Neuronal stem cell (in vitro differentiated cells): ENCODE results near the gene DIP2B.

ENCODE experiments used
- DNase-seq: peaks from one replicate; pipeline ENCODE4 v3.0.0-alpha.2; 2013; ENCODE audit warnings: low spot score
- H2AFZ ChIP-seq: one replicate; pipeline ENCODE4 v1.6.1; 2013; ENCODE audit warnings: mild to moderate bottlenecking, low read length, inconsistent platforms
- H2AK5ac ChIP-seq: 2 replicates; pipeline ENCODE4 v1.6.1; 2013; ENCODE audit warnings: low read depth, mild to moderate bottlenecking, inconsistent platforms, low read length, moderate library complexity, mixed read lengths
- H2BK120ac ChIP-seq: 2 replicates; pipeline ENCODE4 v1.6.1; 2013; ENCODE audit warnings: low read depth, mild to moderate bottlenecking, inconsistent platforms, low read length, moderate library complexity, mixed read lengths
- H2BK12ac ChIP-seq: one replicate; pipeline ENCODE4 v1.6.1; 2013; ENCODE audit warnings: low read length, inconsistent platforms
- H2BK15ac ChIP-seq: 2 replicates; pipeline ENCODE4 v1.6.1; 2013; ENCODE audit warnings: mild to moderate bottlenecking, low read length, inconsistent platforms, mixed read lengths
- H2BK5ac ChIP-seq: one replicate; pipeline ENCODE4 v1.6.1; 2013; ENCODE audit warnings: inconsistent platforms, mild to moderate bottlenecking, low read length, moderate library complexity
- H3K14ac ChIP-seq: one replicate; pipeline ENCODE4 v1.6.1; 2013; ENCODE audit warnings: low read length, inconsistent platforms
- H3K18ac ChIP-seq: 2 replicates; pipeline ENCODE4 v1.6.1; 2013; ENCODE audit warnings: low read length, inconsistent platforms
- H3K23ac ChIP-seq: 2 replicates; pipeline ENCODE4 v1.6.1; 2013; ENCODE audit warnings: low read depth, mild to moderate bottlenecking, mixed read lengths, low read length, inconsistent platforms; ENCODE audit not compliant: poor library complexity
- H3K27ac ChIP-seq: replicated peaks from 3 replicates; pipeline ENCODE4 v1.5.1; 2013; ENCODE audit warnings: low read length, inconsistent platforms
- H3K27me3 ChIP-seq, 3 experiments: 2 replicates each; pipeline ENCODE4 v1.6.1; 2013; ENCODE audit warnings: low read length in 3 of 3, mild to moderate bottlenecking in 2 of 3, inconsistent platforms in 1 of 3, low read depth in 1 of 3, mixed read lengths in 1 of 3, moderate library complexity in 1 of 3; ENCODE audit not compliant: control insufficient read depth in 3 of 3, insufficient read depth in 3 of 3
- H3K36me3 ChIP-seq, 2 donors: replicated peaks in 1 of 2; 2 replicates each; pipeline ENCODE4 v1.6.1; 2013; ENCODE audit warnings: low read length in 2 of 2; ENCODE audit not compliant: control insufficient read depth in 2 of 2, insufficient read depth in 2 of 2
- H3K4ac ChIP-seq: 2 replicates; pipeline ENCODE4 v1.6.1; 2013; ENCODE audit warnings: inconsistent platforms, mild to moderate bottlenecking, low read length, moderate library complexity
- H3K4me1 ChIP-seq, 2 donors: 1 replicate in 1 of 2; 2 replicates in 1 of 2; pipeline ENCODE4 v1.6.1; 2013; ENCODE audit warnings: low read length in 2 of 2, low read depth in 1 of 2; ENCODE audit not compliant: control insufficient read depth in 2 of 2, insufficient read depth in 1 of 2
- H3K4me2 ChIP-seq: one replicate; pipeline ENCODE4 v1.6.1; 2013; ENCODE audit warnings: mild to moderate bottlenecking, low read length, inconsistent platforms; ENCODE audit not compliant: insufficient read depth, poor library complexity, severe bottlenecking
- H3K4me3 ChIP-seq, 2 donors: 2 replicates each; pipeline ENCODE4 v1.5.1; 2013; ENCODE audit warnings: low read length in 2 of 2, mild to moderate bottlenecking in 2 of 2, inconsistent platforms in 1 of 2, moderate library complexity in 1 of 2
- H3K79me1 ChIP-seq: one replicate; pipeline ENCODE4 v1.6.1; 2013; ENCODE audit warnings: low read depth, mild to moderate bottlenecking, inconsistent platforms, low read length, moderate library complexity
- H3K9ac ChIP-seq: one replicate; pipeline ENCODE4 v1.6.1; 2013; ENCODE audit warnings: mild to moderate bottlenecking, low read depth, low read length, inconsistent platforms; ENCODE audit not compliant: poor library complexity
- H3K9me3 ChIP-seq, 2 donors: replicated peaks in 1 of 2; 2 replicates each; pipeline versions ENCODE3 to v1.6.1; 2013; ENCODE audit warnings: low read length in 2 of 2, mild to moderate bottlenecking in 2 of 2, inconsistent platforms in 1 of 2, low read depth in 1 of 2, mixed read lengths in 1 of 2, moderate library complexity in 1 of 2; ENCODE audit not compliant: control insufficient read depth in 2 of 2, insufficient read depth in 1 of 2
- H4K8ac ChIP-seq: one replicate; pipeline ENCODE4 v1.6.1; 2013; ENCODE audit warnings: low read depth, mild to moderate bottlenecking, inconsistent platforms, low read length, moderate library complexity
- H4K91ac ChIP-seq: one replicate; pipeline ENCODE4 v1.6.1; 2013; ENCODE audit warnings: low read length, low read depth, mild to moderate bottlenecking, inconsistent platforms; ENCODE audit not compliant: poor library complexity
- WGBS, 2 donors: extraction: QIAGEN DNeasy Blood & Tissue Kit; methylation state at CpG; one replicate each; pipeline ENCODE4 v1.1.7; 2013; ENCODE audit warnings: missing lambda C conversion rate in 2 of 2, mixed read lengths in 1 of 2; ENCODE audit not compliant: insufficient read length in 2 of 2, insufficient replicate concordance in 1 of 2; ENCODE audit errors: extremely low coverage in 2 of 2; 5-methylcytosine and 5-hydroxymethylcytosine counted together

Gene DIP2B

DNA sequence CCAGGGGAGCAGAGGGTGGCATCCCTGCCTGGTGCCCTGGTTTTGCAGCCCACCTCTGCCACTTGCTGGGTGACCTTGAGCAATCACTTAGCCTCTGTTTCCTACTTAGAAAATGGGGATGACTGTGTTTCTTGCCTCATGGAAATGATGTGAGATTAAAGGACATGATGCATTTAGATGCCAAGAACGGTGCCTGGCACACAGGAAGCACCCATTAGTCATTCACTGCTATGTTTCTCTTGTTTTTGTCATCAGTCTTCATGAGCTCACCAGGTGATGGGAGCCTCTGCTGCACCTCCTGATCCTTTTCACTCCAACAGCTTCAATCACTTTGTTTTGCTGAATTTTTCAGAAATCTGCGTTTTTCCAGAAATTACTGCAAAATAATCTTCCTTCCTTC lies 235.5 kb downstream of the DIP2B start:
- WGBS, 2 donors: no CpG with 5 or more reads among the region's 2 CpGs
- H3K4me1 ChIP-seq: no peaks in the 10 kb centered on the region
- no peak overlapping the region for H3K4me2 ChIP-seq
- no peak overlapping the region for H2AFZ ChIP-seq
- no peak overlapping the region for H2BK5ac ChIP-seq
- H2BK15ac ChIP-seq: no peak overlapping the region
- no peak overlapping the region for H2AK5ac ChIP-seq
- no peaks in the 10 kb centered on the region for H3K79me1 ChIP-seq
- H3K27me3 ChIP-seq: no peaks in the 10 kb centered on the region
- no peak overlapping the region for H3K18ac ChIP-seq
- DNase-seq: no peak
- H3K9me3 ChIP-seq: no peaks in the 10 kb centered on the region
- H2BK120ac ChIP-seq: no peak overlapping the region
- no peak overlapping the region for H3K27ac ChIP-seq
- H3K36me3 ChIP-seq: peaks cover 37 to 94% of the 10 kb centered on the region in 2 donors
- H4K91ac ChIP-seq: no peak overlapping the region
- no peak overlapping the region for H3K9ac ChIP-seq
- no peak overlapping the region for H3K14ac ChIP-seq
- no peak overlapping the region for H3K4ac ChIP-seq
- H4K8ac ChIP-seq: no peak overlapping the region
- no peak overlapping the region for H3K23ac ChIP-seq
- H3K4me3 ChIP-seq: no peak overlapping the region
- no peak overlapping the region for H2BK12ac ChIP-seq

DNA sequence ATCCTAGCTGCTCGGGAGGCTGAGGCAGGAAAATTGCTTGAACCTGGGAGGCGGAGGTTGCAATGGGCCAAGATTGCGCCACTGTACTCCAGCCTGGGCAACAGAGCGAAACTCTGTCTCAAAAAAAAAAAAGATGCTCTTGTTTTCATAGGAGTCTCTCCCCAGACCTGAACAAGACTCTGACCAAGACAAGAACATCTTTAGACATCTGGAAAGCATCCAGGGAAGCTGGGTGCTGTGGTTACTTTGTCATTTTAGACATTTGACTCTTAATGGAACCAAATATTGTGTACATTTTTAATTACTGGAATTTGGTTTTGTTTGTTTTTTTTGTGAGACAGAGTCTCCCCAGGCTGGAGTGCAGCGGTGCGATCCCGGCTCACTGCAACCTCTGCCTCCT lies 238.0 kb downstream of the DIP2B start:
- H3K27ac ChIP-seq: no peak overlapping the region
- no peaks in the 10 kb centered on the region for H3K9me3 ChIP-seq
- no peak overlapping the region for H3K4me2 ChIP-seq
- no peak overlapping the region for H2BK120ac ChIP-seq
- H3K36me3 ChIP-seq: peaks cover 37 to 94% of the 10 kb centered on the region in 2 donors
- H3K27me3 ChIP-seq: no peaks in the 10 kb centered on the region
- no peak overlapping the region for H3K23ac ChIP-seq
- H2BK15ac ChIP-seq: no peak overlapping the region
- no peak overlapping the region for H3K18ac ChIP-seq
- H3K79me1 ChIP-seq: no peaks in the 10 kb centered on the region
- DNase-seq: no peak
- H3K4me1 ChIP-seq: no peaks in the 10 kb centered on the region
- no peak overlapping the region for H2BK12ac ChIP-seq
- no peak overlapping the region for H4K8ac ChIP-seq
- no peak overlapping the region for H2BK5ac ChIP-seq
- H2AK5ac ChIP-seq: no peak overlapping the region
- no peak overlapping the region for H4K91ac ChIP-seq
- H3K9ac ChIP-seq: no peak overlapping the region
- no peak overlapping the region for H3K14ac ChIP-seq
- H2AFZ ChIP-seq: no peak overlapping the region
- no peak overlapping the region for H3K4me3 ChIP-seq
- no peak overlapping the region for H3K4ac ChIP-seq
- no CpG with 5 or more reads among the region's 7 CpGs for WGBS, 2 donors

DNA sequence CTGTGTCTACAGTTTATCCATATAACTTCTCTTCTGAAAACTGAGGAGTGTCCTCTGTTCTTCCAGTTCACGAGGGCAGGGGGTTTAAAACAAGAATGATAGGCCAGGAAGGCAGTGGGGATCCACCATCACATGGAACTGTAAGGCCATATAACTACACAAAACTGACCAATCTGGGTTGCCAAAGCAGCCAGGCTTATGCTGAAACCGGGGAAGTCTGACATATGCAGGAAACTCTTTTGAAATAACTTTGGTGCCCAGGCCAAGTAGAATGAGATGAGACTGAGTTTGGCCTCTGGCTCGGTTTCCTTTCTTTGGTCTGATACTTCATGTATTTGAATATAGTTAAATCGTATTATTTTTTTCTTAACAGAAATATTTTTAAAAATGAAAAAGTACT lies 241.1 kb downstream of the DIP2B start:
- no peak overlapping the region for H3K23ac ChIP-seq
- no CpG with 5 or more reads among the region's 4 CpGs for WGBS, 2 donors
- H3K36me3 ChIP-seq: peaks cover 21 to 88% of the 10 kb centered on the region in 2 donors
- no peak overlapping the region for H3K14ac ChIP-seq
- H3K4me3 ChIP-seq: no peak overlapping the region
- no peak for DNase-seq
- H3K79me1 ChIP-seq: no peaks in the 10 kb centered on the region
- H2BK12ac ChIP-seq: no peak overlapping the region
- H3K4me2 ChIP-seq: no peak overlapping the region
- no peak overlapping the region for H3K18ac ChIP-seq
- H2AFZ ChIP-seq: no peak overlapping the region
- no peaks in the 10 kb centered on the region for H3K4me1 ChIP-seq
- no peak overlapping the region for H2AK5ac ChIP-seq
- no peak overlapping the region for H3K4ac ChIP-seq
- peaks cover 0 to 5% of the 10 kb centered on the region in 2 donors for H3K9me3 ChIP-seq
- H3K9ac ChIP-seq: no peak overlapping the region
- H3K27me3 ChIP-seq: no peaks in the 10 kb centered on the region
- H4K8ac ChIP-seq: no peak overlapping the region
- H3K27ac ChIP-seq: no peak overlapping the region
- no peak overlapping the region for H2BK15ac ChIP-seq
- H2BK120ac ChIP-seq: no peak overlapping the region
- no peak overlapping the region for H2BK5ac ChIP-seq
- H4K91ac ChIP-seq: no peak overlapping the region

DNA sequence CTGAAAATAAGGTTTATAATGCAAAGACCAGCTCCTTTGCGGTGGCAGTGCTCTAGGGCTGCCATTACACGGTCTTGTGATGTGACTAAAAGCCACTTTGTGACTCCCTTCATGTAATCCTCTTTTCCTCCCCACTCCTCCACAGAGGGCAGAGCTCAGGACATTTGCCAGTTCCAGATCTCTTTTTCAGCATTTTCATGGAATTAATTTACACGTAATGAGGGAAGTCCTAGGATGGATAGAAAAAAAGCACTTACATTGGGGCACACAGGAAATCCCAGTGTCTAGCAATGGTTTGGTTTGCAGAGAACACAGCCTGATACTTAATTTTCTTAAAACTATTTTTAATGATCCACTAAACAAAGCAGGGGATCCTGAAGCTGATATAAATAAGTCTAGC lies 241.6 kb downstream of the DIP2B start:
- Histone ChIP-seq H2BK12ac (no peak overlapping the region), H3K4me3 (no peak overlapping the region), H3K4me2 (no peak overlapping the region), H3K23ac (no peak overlapping the region), H3K4ac (no peak overlapping the region), H3K9ac (no peak overlapping the region), H3K9me3 (peaks cover 0 to 5% of the 10 kb centered on the region in 2 donors), H3K36me3 (peaks cover 16 to 82% of the 10 kb centered on the region in 2 donors), H3K27ac (no peak overlapping the region), H3K18ac (no peak overlapping the region), H2BK120ac (no peak overlapping the region), H4K8ac (no peak overlapping the region), H2BK15ac (no peak overlapping the region), H2BK5ac (no peak overlapping the region), H4K91ac (no peak overlapping the region), H2AK5ac (no peak overlapping the region), H3K79me1 (no peaks in the 10 kb centered on the region), H3K27me3 (no peaks in the 10 kb centered on the region), H3K4me1 (no peaks in the 10 kb centered on the region), H3K14ac (no peak overlapping the region), H2AFZ (no peak overlapping the region)
- no peak for DNase-seq
- no CpG with 5 or more reads among the region's 3 CpGs for WGBS, 2 donors
